ENCODE measurements around the gene CACNG5.

CACNG5 gene

GRCh38 chr17:66834919-66835454, at the start of gene CACNG5:
Gene CACNG5 (plus strand): TSS chr17:66835117. CDS start chr17:66877333, 42,216 bp downstream.
- DNase-seq = peak; percentile 40

- no peak for DNase-seq
Observed at GRCh38 chr17:66786107-66786506, 48.8 kb upstream of the CACNG5 start.

- no peak for DNase-seq
Observed at GRCh38 chr17:66787914-66788313, 47.0 kb upstream of the CACNG5 start.

- DNase-seq = no peak
Observed at GRCh38 chr17:66789093-66789492, 45.8 kb upstream of the CACNG5 start.

- DNase-seq = no peak
Observed at GRCh38 chr17:66789961-66790437, 44.9 kb upstream of the CACNG5 start.

- DNase-seq = no peak
Observed at GRCh38 chr17:66790501-66791061, 44.3 kb upstream of the CACNG5 start.

- DNase-seq = no peak
Observed at GRCh38 chr17:66791347-66791746, 43.6 kb upstream of the CACNG5 start.

- no peak for DNase-seq
Observed at GRCh38 chr17:66793814-66794213, 41.1 kb upstream of the CACNG5 start.

GRCh38 chr17:66795486-66795885, 39.4 kb upstream of the CACNG5 start:
- no peak for DNase-seq

GRCh38 chr17:66799849-66800537, 34.9 kb upstream of the CACNG5 start:
- DNase-seq = no peak

GRCh38 chr17:66803474-66803951, 31.4 kb upstream of the CACNG5 start:
- DNase-seq = no peak

GRCh38 chr17:66805567-66805966, 29.4 kb upstream of the CACNG5 start:
- DNase-seq = no peak

- no peak for DNase-seq
Observed at GRCh38 chr17:66807182-66807581, 27.7 kb upstream of the CACNG5 start.

- DNase-seq = no peak
Observed at GRCh38 chr17:66809408-66809807, 25.5 kb upstream of the CACNG5 start.

- no peak for DNase-seq
Observed at GRCh38 chr17:66810951-66811682, 23.8 kb upstream of the CACNG5 start.

- DNase-seq = no peak
Observed at GRCh38 chr17:66811683-66812054, 23.2 kb upstream of the CACNG5 start.

GRCh38 chr17:66812571-66812970, 22.3 kb upstream of the CACNG5 start:
- DNase-seq = no peak

GRCh38 chr17:66813296-66813695, 21.6 kb upstream of the CACNG5 start:
- no peak for DNase-seq

GRCh38 chr17:66814026-66814425, 20.9 kb upstream of the CACNG5 start:
- no peak for DNase-seq

GRCh38 chr17:66814570-66814969, 20.3 kb upstream of the CACNG5 start:
- DNase-seq = no peak

- DNase-seq = no peak
Observed at GRCh38 chr17:66817750-66818149, 17.2 kb upstream of the CACNG5 start.

GRCh38 chr17:66819466-66819865, 15.5 kb upstream of the CACNG5 start:
- DNase-seq = no peak

GRCh38 chr17:66822009-66822408, 12.9 kb upstream of the CACNG5 start:
- no peak for DNase-seq

GRCh38 chr17:66826856-66827255, 8.1 kb upstream of the CACNG5 start:
- DNase-seq = no peak
